ENCODE data around the gene ARNT2.

ARNT2 gene

GRCh38 chr15:80568876-80569605 lies 164.9 kb downstream of the ARNT2 start:
- no peak for TF ChIP-seq CTCF (conservative IDR thresholded peaks at IDR 0.05; ENCODE audit: control insufficient read depth, insufficient read depth, low read depth, low read length)
- no peak for DNase-seq (ENCODE audit: low read depth)

GRCh38 chr15:80569656-80570055 lies 165.5 kb downstream of the ARNT2 start:
- H3K4me3 ChIP-seq (ENCODE audit: control insufficient read depth, low read depth, low read length): no peak overlapping the region

More at GRCh38 chr15:80568876-80569605, 164.9 kb downstream of the ARNT2 start:
- no peak overlapping the region for H3K4me3 ChIP-seq (ENCODE audit: control insufficient read depth, low read depth, low read length)

GRCh38 chr15:80570553-80570952 lies 166.4 kb downstream of the ARNT2 start:
- no peak overlapping the region for H3K4me3 ChIP-seq (ENCODE audit: control insufficient read depth, low read depth, low read length)
- TF ChIP-seq CTCF (conservative IDR thresholded peaks at IDR 0.05; ENCODE audit: control insufficient read depth, insufficient read depth, low read depth, low read length): no peak
- DNase-seq (ENCODE audit: low read depth): peak; percentile 21

More at GRCh38 chr15:80569656-80570055, 165.5 kb downstream of the ARNT2 start:
- DNase-seq (ENCODE audit: low read depth): no peak
- no peak for TF ChIP-seq CTCF (conservative IDR thresholded peaks at IDR 0.05; ENCODE audit: control insufficient read depth, insufficient read depth, low read depth, low read length)

GRCh38 chr15:80572337-80572736 lies 168.2 kb downstream of the ARNT2 start:
- H3K4me3 ChIP-seq (ENCODE audit: control insufficient read depth, low read depth, low read length): no peak overlapping the region
- DNase-seq (ENCODE audit: low read depth): no peak
- no peak for TF ChIP-seq CTCF (conservative IDR thresholded peaks at IDR 0.05; ENCODE audit: control insufficient read depth, insufficient read depth, low read depth, low read length)

- no peak for TF ChIP-seq CTCF (conservative IDR thresholded peaks at IDR 0.05; ENCODE audit: control insufficient read depth, insufficient read depth, low read depth, low read length)
These were observed 169.4 kb downstream of the ARNT2 start for GRCh38 chr15:80573606-80574005.

GRCh38 chr15:80574590-80574989 lies 170.4 kb downstream of the ARNT2 start:
- TF ChIP-seq CTCF (conservative IDR thresholded peaks at IDR 0.05; ENCODE audit: control insufficient read depth, insufficient read depth, low read depth, low read length): no peak
- no peak overlapping the region for H3K4me3 ChIP-seq (ENCODE audit: control insufficient read depth, low read depth, low read length)
- DNase-seq (ENCODE audit: low read depth): no peak

More at GRCh38 chr15:80573606-80574005, 169.4 kb downstream of the ARNT2 start:
- DNase-seq (ENCODE audit: low read depth): no peak
- H3K4me3 ChIP-seq (ENCODE audit: control insufficient read depth, low read depth, low read length): no peak overlapping the region

All from fibroblast of mammary gland (primary cell).